GM18868 (cell line): ENCODE results near the gene NHEJ1.

Experiments
- ATAC-seq: cut with Tn5 transposase; IDR thresholded peaks from one replicate; pipeline ENCODE4 v1.9.1; 2021; ENCODE audit warnings: mild to moderate bottlenecking, moderate library complexity; ENCODE audit not compliant: unreplicated experiment

Gene NHEJ1

DNA sequence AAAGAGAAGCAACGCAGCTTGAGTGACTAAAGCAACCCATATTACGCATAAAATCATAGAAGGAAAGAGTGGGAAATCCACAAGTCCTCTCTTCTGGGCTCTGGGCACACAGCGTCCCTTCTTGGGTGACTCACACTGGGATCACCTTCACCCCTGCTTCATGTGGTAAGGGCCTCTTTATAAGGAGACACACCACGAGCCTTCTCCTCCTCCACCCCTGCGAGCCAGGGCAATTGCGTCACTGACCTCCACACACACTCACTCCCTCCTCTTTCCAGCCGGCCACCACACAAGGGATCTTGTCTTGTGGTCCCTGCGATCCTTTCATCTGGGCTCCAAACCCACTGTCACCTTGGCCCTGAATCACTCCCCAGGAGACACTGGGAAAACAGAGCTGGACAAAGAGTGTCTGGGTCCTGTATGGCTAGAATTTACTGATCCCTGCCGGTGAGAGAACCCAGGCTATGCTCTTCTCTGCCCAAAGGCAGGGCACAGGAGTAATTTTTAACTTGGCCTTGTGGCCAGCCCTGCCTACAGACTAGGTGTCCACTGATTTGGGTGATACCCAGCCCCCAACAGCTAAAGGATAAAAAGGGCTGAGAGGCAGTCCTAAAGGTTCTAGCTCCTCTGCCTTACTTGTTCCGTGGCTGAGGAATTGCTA is 35.3 kb downstream of the NHEJ1 start:
- ATAC-seq, result no peak

GRCh38 chr2:219124381-219125110 is 36.1 kb downstream of the NHEJ1 start:
- ATAC-seq, result no peak

DNA sequence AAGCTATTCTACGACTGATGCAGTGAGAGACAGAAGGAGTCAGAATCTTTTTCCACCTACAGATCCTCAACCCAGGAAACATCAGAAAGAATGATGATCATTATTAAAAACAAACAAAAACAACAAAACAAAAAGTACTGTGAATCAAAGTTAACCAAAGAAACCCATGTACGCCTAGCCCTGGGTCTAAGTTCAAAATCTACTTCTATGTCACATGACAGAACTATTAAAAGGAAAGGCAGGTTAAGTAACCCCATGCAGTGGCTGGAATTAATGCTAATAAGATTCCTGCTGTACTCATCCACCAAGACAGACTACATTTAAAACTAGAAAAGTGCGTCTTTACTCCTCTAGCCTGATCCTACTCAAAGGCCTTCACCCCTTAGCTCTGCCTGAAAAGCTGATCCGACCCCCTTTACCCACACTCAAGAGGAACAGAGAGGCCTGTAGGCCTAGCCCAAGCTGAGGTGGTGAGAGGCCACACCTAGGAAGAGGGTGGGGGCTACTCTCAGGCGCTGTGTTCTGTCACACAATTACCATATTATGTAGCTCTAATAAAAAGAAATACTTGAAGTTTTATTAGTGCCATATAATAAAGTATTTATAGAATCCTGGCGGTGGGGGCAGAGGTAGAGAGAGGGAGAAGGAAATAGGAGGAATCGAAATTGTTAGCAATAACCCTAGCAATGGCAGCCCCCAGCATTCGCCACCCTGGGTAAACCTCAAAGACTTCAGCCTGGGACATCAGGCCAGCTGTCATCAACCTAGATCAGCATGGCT is 37.1 kb downstream of the NHEJ1 start:
- ATAC-seq, result no peak

DNA sequence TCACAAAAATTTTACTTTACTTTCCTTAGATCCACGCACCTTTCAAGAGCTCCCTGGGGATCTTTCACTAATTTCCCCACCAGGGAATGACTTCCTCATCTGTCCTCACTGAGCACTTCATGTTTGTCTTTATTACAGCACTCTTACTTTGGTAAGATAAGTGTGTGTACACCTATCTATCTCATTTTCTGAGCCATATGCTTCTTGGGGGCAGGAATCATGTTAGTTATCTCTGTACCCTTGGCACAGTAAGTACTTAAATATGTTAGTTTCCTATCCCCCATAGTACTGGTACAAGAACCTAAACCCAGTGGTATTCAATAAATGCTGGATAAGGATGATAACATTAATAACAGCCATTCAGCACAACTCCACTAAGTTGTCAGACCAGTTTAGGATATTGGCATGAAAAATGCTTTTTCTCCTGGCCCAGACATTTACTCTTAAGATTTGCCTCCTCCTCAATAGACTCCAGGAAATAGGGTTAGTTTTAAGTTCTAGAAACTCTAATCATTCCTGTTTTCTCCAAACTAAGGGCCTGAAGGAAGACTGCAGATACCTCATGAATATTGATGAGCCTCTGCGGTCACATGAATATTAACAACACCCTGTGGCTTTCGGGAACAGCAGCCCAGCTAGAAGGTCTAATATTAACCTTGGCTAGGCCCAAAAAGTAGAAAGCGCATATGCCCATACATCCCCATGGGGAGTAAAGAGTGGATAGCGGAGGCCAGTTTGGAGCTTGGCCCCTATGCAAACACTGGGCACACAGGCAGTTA is 38.2 kb downstream of the NHEJ1 start:
- no peak for ATAC-seq

GRCh38 chr2:219120082-219120481 is 40.5 kb downstream of the NHEJ1 start:
- ATAC-seq, result no peak

DNA sequence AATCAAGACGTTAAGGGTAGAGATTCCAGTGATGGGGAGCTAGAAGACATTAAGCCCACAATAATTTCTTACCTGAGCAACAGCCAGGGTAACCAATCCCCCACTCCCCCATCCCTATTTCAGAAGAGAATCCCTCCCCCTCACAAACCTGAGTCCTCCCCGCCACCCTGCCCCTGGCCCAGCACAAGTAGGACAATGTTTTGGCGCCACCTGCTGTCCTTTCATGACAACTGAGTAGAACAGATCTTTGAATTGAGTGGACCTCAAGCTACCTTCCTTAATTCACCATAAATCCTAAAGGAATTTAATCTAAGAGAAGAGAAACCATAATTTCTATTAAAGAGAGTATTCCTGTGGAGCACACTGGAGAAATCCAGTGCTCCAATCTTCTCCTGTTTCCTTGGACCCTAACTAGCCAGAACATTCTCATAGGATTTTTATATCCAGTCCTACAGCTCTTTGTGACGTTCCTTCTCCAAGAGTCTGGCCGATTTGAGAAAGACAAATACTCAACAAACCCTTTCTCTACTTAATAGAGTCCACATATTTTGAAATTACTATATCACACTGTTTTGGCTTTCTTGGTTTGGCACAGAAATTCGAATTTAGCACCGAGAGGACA is 41.1 kb downstream of the NHEJ1 start:
- ATAC-seq, result no peak

GRCh38 chr2:219118504-219118903 is 42.1 kb downstream of the NHEJ1 start:
- no peak for ATAC-seq

DNA sequence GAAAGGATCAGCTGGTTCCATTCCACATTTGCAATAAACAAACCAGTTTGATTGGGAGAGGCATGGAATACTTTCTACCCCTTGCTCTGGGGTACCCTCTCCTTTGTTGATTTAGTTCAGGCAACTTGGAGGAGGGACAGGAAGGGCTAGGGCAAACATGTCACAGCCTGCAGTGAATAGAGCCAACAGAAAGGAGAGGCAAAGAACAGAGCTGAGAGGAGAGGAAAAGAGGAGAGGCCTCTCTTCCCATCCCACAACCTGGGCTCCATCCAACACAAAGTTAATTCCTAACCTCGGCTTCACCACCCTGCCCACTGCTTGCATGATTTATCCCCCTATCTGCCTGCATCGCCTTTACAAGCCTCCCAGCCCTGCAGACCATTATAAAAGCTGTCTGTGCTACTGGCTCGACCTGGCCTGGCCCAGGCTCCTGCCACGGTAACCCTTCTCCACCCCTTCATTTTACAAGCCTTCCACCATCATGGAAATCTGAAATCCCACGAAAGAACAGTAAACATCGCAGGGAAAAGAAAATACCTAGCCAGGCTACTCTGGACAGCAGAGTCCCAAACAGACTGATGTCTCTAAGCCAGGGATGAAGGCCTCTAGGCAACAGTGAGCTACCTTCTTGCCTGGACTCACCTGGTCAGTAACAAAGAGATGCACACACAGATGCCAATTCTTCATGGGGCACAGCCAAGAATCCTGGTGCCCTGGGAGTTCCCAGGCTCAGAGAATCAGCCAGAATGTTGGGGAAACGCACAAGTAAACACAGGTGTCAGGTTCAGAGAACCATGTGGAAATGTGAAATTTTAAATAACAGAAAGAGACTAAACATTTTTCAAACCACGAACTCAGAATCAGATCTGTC is 43.6 kb downstream of the NHEJ1 start:
- no peak for ATAC-seq

DNA sequence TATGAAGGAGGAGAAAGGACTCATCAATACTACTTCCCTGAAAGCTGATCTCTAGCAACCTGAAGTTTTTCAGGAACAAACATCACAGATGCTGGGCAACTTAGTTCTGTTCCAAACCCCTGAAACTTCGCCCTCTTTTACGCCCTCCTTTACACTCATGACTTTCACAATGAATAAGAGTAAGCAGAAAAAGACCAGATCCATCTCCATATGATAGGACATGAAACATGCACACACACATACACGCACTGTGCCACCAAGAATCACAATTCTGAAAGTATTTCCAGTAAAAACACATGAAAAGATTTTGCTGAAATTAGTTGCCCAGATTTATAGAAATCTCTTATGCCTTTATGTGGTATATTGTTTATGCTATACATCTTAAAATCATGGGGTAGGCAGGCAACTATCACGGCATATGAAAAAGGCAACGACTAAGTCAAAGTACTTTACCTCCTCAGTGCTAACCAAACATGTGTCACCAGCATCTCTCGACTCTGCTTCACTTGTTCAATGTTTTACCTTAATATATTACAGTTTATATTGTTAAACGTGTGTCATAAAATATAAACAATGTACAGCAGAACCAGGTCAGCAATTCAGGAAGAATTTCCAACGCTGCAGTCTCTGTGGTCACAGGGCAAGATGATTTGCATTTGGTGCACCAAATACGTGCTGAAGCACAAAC is 47.8 kb downstream of the NHEJ1 start:
- no peak for ATAC-seq

GRCh38 chr2:219112062-219112406 is 48.6 kb downstream of the NHEJ1 start:
- no peak for ATAC-seq

GRCh38 chr2:219111375-219112061 is 49.1 kb downstream of the NHEJ1 start:
- no peak for ATAC-seq

DNA sequence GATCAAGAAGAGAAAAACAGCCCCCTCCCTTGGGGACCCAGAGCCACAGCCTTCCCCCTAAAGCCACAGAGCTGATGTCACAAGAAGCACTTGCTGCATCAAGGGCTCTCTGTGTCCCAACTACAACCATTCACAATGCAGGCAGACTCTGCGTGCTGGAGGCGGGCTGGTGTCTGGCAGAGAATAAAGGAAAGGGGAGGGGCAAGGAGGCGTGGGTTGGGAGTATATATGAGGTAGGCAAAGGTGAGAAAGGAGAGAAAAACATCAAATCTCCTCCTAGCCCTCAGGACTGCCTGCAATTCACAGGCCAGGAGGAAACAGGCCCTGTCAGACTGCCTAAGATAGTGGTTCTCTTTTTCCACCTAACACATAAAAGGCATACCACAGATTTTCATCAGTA is 51.1 kb downstream of the NHEJ1 start:
- no peak for ATAC-seq

- no peak for ATAC-seq
Observed at GRCh38 chr2:219107758-219108157, 52.9 kb downstream of the NHEJ1 start.

- no peak for ATAC-seq
Observed at GRCh38 chr2:219106251-219106650, 54.4 kb downstream of the NHEJ1 start.

DNA sequence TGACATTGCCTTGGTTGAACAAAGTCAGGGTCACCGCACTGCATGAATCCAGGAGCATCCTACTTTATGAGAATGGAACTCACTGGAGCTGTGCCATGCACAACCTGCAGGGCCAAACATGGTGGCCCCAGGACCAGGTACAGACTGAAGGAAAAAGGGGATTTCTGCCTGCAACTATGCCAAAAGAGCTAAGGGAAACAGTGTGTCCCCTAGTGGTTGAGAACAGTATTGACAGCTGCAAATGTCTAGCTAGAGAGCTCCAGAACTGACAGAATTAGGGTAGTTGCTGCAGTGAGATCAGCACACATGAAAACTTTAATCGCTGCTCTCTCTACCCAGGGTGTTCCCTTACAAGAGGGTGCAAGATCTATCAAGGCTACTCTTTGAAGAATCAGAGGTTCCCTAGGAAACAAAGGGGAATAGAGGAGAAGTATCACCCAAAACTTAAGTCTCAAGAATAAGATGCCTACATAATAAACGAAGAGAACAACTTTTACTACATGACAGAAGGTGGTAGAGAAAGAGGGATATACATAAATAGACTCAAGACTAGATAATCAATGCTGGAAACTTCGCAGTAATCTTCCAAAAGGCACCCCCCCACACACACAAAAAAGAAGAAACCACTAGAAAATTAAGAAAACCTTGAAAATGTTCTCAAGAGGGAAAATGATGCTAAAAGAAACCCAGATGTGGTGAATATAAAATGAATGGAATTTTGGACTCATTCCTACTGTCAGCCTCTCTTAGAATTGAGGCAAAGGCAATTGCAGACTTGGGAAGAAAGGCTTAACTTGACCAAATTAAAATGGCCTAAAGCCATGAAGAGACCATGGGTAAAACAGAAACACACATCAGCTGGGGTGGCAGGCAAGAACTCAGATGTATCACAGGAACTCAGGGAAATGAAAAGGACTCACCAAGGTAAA is 56.2 kb downstream of the NHEJ1 start:
- ATAC-seq, result peak; percentile 76

DNA sequence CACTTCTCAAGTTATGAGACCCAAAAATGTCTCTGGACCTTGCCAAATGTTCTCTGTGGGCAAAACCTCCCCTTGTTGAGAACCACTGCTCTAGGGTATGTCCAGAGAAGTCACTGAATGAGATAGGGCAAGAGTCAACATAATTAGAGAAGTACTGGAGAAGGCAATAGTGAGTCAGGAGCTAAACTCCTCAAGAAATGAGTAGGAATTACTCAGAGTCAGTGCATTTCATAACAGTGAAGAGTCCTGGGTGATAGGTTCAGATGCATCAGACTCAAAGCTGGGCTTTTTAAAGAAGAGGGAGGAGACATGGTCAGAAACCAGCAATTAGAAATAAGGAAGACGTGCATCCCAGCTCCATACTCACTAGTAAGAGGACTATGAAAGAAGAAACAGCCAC is 61.3 kb downstream of the NHEJ1 start:
- ATAC-seq, result no peak

GRCh38 chr2:219095406-219095935 is 65.1 kb downstream of the NHEJ1 start:
- no peak for ATAC-seq
